ENCODE measurements around the gene ATL2.

DNA sequence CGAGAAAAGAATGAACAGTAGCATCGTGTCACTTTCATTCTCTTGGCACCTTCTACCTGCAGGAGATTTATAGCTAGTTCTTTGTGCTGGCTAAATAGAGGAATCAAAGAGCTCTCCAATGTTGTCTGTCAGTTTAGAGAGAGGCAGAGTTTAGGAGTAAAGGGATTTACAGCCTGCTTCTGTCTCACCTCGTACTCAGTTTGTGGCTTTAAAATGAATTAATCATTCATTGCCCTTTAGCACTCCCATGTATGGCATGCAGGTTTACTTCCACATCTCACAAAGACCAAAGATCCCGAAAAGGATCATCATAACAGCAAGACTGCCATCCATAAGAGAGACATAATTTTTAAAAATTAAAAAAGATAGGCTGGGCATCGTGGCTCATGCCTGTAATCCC lies 42.4 kb upstream of the ATL2 start:
- TF ChIP-seq, protein P1, sequence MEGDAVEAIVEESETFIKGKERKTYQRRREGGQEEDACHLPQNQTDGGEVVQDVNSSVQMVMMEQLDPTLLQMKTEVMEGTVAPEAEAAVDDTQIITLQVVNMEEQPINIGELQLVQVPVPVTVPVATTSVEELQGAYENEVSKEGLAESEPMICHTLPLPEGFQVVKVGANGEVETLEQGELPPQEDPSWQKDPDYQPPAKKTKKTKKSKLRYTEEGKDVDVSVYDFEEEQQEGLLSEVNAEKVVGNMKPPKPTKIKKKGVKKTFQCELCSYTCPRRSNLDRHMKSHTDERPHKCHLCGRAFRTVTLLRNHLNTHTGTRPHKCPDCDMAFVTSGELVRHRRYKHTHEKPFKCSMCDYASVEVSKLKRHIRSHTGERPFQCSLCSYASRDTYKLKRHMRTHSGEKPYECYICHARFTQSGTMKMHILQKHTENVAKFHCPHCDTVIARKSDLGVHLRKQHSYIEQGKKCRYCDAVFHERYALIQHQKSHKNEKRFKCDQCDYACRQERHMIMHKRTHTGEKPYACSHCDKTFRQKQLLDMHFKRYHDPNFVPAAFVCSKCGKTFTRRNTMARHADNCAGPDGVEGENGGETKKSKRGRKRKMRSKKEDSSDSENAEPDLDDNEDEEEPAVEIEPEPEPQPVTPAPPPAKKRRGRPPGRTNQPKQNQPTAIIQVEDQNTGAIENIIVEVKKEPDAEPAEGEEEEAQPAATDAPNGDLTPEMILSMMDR (IDR thresholded peaks at IDR 0.05; ENCODE audit: borderline replicate concordance, extremely low read depth, low read length, poor library complexity, severe bottlenecking) = no peak
- no peak for TF ChIP-seq EZH2 (IDR thresholded peaks at IDR 0.05; ENCODE audit: borderline replicate concordance, low read depth, low read length, severe bottlenecking)

All from DND-41 (cell line).